ENCODE results near the gene E2F7.

Gene E2F7

DNA sequence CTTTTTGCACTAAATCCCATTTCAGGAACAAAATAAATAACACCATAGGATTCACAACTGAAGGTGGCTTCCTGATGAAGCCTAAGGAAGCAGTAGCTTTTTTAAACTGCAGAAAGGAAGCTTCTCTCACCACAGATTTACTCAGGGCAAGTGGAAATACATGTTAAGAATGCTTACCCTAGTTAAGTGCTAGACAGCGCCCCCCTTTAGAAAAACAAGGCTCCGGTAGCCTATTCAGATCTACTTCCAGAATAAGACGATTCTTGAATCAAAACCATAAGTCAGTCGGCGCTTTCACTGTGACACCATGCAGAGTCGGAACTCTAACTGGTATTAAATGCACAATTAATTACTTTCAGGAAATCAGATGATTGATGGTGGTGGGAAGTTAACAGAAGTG lies 41.9 kb downstream of the E2F7 start:
- DNase-seq (ENCODE audit: low read depth in 1 of 2, low spot score in 1 of 2), result no peak

DNA sequence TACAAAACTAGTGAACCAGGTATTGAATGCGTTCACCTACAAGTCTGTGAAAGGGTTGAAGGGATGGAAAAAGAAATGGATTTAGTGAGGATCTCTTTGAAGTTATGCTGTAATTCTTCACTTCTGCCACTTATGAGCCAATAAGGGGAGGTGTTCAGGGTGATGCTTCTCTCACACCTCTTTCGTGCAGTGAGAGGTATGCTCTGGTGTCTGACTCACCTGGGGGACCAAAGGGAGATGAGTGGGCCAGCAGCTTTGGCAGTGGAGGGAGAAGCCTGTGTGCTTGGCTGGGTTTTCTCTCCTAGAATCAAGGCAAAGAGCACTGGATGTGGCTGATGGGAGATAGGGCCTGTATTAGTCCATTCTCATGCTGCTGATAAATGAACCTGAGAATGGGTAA lies 45.4 kb downstream of the E2F7 start:
- DNase-seq (ENCODE audit: low read depth in 1 of 2, low spot score in 1 of 2), result no peak

DNA sequence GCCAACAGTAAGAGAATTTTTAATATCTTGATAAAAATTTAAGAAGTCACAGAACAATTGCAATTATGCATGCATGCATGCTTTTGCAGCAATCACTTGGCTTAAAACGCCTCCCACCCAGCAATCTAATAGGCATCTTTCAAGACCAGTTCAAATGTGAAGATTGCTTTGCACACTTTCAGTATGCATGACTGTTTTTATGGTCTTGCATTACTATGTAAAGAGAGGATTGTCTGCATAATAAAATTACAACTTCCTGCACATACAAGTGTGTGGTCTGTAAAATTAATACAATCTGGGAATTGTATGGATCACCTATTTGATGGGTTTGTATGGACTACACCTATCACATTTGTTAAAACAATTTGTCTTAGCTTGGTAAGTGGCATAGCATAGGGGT lies 48.8 kb downstream of the E2F7 start:
- DNase-seq (ENCODE audit: low read depth in 1 of 2, low spot score in 1 of 2), result no peak

DNA sequence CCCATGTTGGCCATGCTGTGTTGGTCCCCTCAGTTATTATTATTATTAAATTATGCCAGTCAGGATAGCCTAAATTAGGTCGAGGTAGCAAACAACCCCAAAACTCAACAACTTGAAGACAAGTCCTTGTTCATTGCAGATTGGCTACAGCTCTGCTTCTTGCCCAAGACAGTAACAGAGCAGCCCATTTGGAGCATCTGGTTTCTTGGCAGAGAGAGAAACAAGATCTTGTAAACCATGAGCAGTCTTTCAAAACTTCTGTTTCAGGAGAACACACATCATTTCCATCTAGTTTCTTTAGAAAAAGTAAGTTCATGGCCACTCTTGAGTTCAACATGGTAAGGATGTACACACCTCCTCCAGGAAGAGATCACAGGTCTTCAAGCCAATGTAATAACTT lies 52.3 kb downstream of the E2F7 start:
- no peak for DNase-seq (ENCODE audit: low read depth in 1 of 2, low spot score in 1 of 2)

DNA sequence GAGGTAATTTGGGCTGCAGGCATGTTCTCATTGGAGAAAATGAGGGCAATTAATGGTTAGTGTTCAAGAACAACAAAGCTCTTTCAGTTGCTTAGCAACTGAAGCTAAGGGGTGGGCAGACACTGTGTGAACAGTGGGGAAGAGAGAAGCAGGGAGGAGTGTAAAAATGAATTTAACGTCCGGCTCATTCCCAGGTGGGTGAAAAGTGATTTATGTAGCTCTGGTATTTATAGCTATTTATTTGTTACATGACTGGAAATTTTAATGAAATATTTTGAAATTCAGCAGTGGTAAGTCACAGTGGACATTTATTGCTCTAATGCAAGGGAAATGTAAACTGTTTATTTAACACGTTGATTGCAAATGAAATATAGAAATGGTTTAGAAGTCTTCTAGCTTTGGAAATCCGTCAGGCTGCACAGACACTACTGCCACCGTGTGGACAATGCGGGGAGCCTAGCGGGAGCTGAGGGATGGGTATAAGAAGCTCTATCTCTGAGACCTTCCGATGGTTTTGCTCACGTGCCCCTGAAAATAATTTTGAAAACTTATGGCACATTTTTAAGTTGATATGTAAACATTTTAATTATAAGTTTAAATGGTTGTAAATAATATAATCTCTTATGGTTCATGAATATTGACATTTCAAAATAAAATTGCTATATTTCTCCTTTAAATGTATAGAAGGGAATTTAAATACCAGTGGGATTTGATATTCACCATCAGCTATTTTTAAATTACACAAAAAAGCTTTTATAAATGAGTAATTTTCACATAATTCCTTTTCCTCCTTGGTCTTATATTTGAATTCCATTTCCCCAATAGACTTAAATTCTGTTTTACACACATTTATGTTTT lies 54.4 kb downstream of the E2F7 start:
- peak; percentile 11 to 52 for DNase-seq (ENCODE audit: low read depth in 1 of 2, low spot score in 1 of 2)

DNA sequence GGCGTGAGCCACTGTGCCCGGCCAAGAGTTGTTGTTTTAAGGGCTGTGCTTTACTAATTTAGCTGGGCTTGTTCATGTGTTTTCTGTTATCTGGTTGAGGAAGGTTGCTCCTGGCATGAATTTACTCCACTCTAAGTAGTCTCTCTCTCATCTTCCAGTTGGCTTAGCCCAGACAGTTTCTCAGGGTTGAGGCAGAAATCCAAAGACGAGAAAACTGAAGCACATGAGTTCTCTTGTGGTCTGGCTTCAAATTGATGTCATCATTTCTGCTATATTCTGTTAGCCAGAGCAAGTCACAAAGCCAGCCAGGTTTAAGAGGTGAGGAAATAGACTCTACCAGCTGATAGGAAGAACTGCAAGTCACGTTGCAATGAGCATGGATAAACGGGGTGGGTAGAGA lies 57.9 kb downstream of the E2F7 start:
- DNase-seq (ENCODE audit: low read depth in 1 of 2, low spot score in 1 of 2), result no peak

DNA sequence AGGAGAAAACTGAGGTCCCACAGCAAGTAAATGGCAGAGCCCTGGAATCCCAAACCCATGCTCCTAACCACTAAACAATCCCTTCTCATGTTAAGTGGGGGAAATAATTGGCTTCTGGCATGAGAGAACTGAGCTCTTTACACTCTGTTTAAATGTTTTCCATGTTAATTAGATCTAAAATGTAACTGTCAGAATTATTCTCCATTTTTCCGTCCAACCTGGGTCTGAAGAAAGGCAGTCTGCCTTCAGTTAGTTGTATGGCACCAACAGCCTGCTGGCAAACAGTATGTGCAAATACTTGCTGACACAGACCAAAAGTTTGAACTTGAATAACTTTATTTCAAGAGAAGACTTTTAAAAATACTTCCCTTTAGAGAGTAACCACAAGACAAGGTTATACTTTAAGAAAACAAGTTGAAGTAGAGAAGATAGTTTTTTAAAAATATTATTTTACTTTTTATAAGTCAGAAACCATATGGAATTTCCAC lies 59.7 kb downstream of the E2F7 start:
- no peak for DNase-seq (ENCODE audit: low read depth in 1 of 2, low spot score in 1 of 2)

DNA sequence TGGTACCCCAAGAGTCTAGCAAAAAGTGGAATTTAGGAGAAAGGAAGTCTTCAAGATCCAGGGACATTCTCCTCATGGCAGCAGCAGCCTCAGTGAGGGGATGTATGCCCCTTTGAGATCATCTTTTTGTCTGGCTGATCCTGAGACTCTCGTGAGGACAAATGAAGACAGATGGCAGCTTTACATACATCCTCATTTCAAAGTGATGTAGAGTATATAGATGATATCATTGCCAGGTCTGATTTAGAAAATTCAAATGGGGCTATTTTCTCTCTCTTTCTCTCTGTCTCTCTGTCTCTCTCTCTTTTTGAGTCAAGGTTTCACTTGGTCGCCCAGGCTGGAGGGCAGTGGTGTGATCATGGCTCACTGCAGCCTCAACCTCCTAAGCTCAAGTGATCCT lies 61.5 kb downstream of the E2F7 start:
- DNase-seq (ENCODE audit: low read depth in 1 of 2, low spot score in 1 of 2), result no peak

DNA sequence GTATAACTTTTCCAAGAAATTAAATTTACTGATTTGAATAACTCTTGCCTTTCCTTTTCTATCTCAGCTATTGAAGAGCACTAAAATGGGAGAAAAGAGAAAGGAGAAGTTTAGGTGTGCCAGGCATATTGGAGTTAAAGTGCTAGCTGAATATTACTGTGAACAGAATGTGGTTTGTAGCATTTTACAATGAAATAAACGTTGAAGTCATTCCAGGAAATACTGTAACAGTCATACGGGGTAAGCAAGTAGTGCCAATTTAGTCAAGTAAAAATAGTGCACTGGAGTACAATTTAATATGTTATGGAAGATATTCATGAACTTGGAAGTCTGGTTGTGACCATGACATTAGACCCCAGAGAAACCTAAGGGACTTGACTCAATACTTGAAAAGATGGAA lies 62.1 kb downstream of the E2F7 start:
- no peak for DNase-seq (ENCODE audit: low read depth in 1 of 2, low spot score in 1 of 2)

DNA sequence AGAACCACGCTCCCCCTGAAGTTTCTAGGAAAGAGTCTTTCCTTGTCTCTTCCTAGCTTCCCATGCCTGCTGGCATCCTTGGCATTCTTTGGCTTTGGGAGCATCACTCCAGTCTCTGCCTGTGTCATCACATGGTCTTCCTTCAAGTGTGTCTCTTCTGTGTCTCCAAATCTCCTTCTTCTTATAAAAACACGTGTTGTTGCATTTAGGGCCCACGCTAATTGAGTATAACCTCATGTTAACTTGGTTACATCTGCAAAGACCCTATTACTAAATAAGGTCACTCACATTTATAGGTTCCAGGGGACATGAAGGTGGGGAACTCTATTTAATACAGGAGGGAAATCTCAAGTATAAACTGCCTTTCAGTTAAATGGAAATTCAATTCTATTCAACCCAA lies 63.0 kb downstream of the E2F7 start:
- no peak for DNase-seq (ENCODE audit: low read depth in 1 of 2, low spot score in 1 of 2)

DNA sequence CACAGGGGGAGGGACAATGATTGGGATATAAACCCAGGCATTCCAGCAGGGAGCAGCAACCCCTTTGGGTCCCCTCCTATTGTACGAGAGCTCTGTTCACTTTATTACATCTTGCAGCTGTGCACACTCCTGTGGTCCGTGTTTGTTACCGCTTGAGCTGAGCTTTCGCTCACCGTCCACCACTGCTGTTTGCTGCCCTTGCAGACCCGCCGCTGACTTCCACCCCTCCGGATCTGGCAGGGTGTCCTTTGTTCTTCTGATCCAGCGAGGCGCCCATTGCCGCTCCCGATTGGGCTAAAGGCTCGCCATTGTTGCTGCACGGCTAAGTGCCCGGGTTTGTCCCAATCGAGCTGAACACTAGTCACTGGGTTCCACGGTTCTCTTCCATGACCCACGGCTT lies 64.1 kb downstream of the E2F7 start:
- DNase-seq (ENCODE audit: low read depth in 1 of 2, low spot score in 1 of 2), result no peak

DNA sequence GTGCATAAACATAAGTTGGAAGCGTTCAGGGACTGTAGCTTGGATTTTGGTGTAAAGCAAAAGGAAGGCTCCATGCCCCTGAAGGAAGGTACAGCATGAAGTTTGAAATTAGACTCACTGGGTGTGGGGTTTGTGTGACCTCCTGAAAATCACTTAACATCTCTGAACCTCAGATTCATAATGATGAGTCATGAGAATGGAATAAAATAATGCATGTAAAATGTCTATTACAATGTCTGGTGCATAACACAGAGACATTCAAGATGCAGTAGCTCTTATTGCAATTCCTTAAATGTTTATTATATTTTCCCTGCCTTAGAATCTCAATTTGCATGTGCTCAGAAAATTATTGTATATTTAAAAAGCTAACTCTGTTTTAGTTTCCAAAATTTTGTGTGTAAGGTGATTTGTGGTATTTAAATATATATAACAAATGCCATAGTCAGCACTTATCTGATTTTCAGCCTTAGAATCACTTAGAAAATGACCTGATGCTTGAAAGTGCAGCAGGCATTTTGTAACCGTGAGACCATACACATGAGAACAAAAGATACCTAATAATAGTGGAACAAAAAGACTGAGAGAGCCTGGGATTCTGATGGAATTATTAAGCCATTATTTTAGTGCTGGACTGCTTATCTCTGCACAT lies 66.3 kb downstream of the E2F7 start:
- no peak for DNase-seq (ENCODE audit: low read depth in 1 of 2, low spot score in 1 of 2)

DNA sequence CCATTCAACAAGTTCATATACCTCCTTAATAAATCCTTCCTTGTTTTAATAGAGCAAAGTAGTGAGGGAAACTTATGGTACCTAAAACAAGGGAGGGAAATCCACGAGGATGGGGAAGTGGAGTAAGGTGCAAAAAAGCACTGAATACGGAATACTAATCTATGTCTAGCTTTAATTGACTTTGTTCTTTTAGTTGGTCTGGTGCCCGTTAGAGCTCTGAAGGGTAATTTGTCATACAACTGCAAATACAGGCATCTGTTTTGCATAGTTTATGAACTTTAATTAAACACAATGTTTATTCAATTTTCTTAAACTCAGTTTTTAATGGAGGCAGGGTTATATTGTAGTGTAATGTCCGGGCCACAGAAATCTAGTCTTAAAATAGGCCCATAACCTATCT lies 67.0 kb downstream of the E2F7 start:
- no peak for DNase-seq (ENCODE audit: low read depth in 1 of 2, low spot score in 1 of 2)

DNA sequence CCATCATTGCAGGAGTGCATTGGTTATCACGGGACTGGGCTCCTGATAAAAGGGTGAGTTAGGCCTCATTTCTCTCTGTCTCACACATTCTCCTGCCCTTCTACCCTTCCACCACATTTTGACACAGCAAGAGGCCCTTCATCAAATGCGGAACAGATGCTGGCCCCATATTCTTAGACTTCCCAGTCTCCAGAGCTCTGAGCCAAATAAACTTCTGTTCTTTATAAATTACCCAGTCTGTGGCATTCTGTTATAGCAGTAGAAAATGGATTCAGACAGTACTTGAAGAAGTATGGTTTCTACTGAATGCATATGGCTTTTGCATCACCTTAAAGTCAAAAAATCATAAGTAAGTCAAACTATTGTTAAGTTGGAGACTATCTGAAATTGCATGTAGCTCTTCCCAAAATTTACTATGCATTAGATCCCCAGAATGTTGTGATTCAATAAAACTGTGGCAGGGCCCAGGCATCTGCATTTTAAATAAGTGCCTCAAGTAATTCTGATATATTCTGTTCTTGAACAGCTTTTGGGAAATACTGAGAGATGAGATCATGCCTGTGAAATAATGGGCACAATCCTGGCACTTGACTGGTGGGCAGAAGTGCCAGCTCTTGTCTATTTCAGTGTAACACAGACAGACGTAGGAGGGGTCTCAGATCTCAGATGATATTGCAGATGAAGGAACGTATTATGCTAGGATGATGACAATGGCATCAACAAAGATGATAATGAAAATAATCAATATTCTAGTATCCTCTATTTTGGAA lies 68.2 kb downstream of the E2F7 start:
- DNase-seq (ENCODE audit: low read depth in 1 of 2, low spot score in 1 of 2), result no peak

DNA sequence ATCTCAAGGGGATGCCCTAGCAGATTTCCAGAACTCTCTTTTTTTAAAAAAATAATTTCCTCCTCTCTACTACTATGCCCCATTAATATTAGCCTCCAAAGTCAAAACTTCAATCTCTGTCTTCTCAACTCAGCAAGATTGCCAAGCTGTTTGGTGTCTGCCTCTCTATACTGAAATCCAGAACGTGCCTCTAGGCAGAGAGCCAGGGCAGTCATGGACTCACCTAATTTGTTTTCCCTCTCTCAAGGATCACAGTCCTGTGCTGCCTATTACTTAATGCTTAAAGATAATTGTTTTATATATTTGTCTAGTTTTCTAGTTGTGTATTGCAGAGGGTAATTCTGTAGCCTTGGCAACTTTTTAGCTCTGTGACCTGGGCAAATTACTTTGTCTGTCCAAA lies 74.7 kb downstream of the E2F7 start:
- no peak for DNase-seq (ENCODE audit: low read depth in 1 of 2, low spot score in 1 of 2)

DNA sequence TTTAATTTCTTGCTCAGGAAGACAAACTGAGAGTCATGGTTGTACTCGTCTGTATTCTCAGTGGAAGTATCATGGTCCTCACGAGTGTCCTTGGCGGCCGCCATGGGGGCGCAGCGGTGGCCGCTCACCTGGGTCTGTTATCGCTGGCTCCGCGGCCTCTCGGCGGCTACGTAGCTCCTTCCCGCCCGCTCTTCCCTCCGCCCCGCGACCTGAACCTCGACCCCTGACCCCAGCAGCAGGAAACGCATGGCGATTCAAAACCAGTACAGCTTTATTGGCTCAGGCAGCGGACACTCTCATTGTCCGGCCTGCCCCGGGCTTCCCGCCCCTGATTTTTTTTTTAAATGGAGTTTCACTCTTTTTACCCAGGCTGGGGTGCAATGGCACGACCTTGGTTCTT lies 80.8 kb downstream of the E2F7 start:
- DNase-seq (ENCODE audit: low read depth in 1 of 2, low spot score in 1 of 2), result no peak

DNA sequence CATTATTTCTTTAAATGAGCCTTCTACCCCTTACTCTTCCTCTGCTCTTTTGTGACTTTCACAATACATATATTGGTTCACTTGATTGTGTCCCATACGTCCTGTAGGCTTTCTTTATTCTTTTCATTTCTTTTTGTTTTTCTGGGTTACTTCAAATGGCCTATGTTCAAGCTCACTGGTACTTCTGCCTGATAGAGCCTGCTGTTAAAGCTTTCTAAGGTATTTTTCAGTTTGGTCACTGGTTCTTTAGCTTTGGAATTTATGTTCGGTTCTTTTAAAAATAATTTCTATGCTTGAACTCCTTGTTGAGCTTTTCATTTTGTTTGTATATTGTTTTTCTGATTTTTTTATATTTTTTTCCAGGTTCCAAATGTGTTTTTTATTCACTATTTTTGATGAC lies 81.9 kb downstream of the E2F7 start:
- no peak for DNase-seq (ENCODE audit: low read depth in 1 of 2, low spot score in 1 of 2)

DNA sequence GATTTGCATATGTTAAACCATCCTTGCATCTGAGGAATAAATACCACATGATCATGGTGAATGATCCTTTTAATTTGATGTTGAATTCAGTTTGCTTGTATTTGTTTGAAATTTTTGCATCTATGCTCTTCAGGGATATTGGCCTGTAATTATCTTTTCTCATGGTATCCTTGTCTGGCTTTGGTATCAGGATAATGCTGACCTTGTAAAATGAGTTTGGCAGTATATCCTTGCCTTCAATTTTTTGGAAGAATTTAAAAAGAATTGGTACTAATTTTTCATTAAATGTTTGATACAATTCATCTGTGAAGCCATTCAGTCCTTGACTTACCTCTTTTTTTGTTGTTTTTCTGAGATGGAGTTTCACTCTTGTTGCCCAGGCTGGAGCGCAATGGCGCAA lies 85.2 kb downstream of the E2F7 start:
- no peak for DNase-seq (ENCODE audit: low read depth in 1 of 2, low spot score in 1 of 2)

DNA sequence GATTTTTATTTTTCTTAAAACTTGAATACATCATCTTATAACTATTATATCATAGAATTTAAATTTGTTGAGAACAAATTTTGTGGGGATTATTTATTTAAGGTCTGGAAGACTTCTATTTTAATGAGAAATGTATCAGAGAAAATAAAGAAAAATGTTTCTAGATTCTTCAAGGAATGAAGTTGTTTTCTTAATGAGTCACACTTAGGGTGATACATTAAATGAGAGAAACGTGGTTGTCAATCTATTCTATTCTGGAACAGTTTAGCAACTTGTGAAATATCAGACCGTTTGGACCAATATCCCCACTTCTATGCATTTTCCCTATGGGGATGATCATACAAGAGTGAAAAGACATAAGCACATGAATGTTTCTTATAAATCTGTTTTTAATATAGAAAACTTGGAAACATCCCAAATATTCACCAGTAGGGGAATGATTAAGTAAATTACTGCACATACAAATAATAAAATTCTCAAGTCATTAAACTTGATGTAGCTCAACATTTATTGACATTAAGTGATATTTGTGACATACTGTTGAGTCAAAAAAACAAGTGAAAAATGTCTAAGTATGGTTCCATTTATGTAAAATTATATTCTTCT lies 88.5 kb downstream of the E2F7 start:
- DNase-seq (ENCODE audit: low read depth in 1 of 2, low spot score in 1 of 2), result no peak

All from stimulated activated CD4-positive, alpha-beta T cell treated with anti-CD3 and anti-CD28 coated beads, Interleukin-15, amount 100 ng/mL, for 1 hour (primary cell).